Activated naive CD4-positive, alpha-beta T cell (primary cell): ENCODE results near the gene DCTN3.

Experiments
- DNase-seq, 4 experiments: peaks; one replicate each; lab custom pipeline; 2025; lab: John Stamatoyannopoulos, UW

DCTN3 gene

DNA sequence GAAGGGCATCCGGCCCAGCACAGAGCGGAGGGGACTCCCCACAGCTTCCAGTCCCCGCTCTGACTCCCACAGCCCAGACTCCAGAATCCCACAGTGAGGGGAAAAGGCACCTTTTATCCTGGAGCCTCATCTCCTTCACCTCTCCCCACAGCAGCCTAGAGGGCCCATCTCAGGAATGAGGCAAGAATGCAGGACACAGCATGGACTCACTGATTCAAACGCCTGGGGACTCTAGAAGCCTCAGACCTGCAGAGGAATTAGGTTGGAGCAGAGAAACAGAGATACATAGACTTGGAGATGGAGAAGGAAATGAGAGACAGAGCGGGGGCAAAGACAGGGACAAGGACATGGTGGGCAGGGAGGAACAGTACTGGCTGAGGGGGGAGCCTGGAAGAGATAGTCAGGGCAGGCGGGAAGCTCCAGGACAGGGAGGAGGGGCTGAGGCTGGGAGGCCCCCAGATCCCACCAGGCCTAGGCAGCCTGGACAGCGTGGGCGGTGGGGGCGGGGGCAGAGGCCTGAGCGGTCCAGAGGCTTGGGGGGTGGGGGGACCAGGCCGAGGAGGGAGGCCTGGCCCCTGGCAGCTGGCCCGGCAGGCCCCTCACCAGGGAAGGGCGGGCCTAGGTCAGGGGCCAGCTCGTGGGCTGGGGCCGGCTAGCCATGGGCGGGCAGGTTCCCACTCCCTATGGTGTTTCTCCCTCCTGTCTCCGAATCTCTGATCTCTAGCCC lies 46.5 kb downstream of the DCTN3 start:
- no peak for DNase-seq

DNA sequence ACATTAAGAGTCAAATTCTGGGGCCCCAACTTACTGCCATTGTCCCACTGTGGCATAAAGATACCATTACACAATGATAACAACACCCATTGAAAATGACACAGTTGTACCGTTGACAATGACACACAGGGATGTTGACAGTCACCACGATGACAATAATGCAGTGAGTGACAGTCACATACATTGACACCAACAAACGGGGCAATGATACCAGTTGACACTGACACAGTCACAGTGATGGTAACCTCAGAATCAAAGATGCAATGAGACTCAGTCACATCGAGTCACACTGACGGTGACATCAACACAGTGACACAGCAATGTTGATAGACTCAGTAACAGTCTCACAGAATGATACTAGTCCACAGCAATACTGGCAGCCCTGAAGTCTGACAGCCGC lies 47.7 kb downstream of the DCTN3 start:
- no peak for DNase-seq

DNA sequence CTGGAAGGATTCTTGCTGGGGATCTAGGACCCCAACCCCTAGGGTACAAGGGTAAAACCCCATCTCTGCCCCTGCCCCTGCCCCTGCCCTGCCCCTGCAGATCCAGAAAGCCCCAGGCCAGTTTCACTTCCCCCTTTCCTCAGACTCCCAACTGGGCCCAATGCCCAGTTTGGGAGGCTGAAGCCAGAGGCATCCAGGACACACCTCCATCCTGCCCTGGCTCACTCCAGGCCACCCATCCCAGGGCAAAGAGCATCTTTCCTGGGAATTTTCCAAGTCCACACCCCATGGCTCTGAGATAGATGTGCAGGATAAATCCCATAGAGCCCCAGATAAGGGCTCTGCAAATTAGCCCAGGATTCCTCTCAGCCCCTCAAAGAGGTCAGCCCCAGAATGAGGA lies 48.2 kb downstream of the DCTN3 start:
- DNase-seq = no peak

DNA sequence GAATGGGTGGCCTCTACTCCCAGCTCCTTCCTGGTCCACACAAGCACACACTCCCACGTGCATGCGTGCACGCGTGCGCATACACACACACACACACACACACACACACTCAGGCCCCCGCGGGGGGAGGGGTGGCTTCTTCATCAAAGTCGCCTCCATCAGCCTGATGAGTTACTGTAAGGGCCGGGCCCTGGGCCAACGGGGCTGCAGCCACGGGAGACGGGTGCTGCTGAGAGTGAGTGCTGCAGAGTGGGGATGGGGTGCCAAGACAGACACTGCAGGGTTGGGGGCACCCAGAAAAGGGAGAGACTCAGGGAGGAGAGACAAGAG lies 48.8 kb downstream of the DCTN3 start:
- no peak for DNase-seq

DNA sequence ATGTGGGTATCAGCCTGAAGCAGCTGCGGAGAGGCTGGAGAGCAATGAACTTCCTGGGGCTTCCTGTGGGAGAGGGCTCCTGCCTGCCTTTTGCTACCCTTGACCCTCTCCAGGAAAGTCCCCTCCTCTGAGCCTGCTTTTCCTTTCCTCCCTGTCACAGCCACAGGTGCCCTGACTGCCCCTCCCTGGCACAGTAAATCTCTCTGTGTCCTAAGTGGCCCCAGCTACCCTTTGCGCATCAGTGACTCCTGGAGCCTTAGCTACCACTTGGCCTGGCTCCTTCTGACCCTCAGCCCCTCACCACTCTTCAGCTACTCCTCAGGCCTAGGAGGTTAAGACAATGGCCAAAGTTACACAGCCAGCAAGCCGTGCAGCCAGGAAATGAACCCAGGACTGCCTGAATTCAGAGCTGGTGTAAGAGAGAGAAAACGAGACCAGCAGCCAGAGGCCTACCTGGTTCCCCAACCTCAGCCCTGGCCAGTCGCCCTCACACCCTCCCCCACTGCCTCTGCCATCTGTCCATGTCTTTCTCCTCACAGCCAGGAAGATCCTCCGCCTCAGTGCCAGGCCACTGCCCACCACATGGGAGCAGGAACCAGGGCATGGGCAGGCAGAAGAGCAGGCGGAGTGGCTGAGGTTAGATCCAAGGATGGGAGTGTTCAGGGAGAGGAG lies 49.4 kb downstream of the DCTN3 start:
- DNase-seq = no peak

DNA sequence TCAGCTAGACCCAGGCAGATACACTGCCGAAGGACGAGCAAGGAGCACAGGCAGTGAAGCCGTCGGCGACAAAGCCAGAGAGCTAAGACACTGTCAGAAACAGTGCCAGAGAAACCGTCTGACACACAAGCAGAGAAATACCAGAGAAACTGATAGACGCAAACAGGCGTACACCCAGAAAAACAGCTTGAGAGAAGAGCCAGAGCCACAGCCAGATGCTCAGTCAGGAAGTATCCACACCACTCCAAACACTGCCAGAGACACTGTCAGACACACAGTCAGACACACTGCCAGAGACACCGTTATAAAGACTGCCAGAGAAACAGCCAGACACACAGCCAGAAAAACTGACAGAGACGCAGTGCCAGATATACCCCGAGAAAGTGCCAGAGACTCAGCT lies 49.9 kb downstream of the DCTN3 start:
- DNase-seq = no peak

DNA sequence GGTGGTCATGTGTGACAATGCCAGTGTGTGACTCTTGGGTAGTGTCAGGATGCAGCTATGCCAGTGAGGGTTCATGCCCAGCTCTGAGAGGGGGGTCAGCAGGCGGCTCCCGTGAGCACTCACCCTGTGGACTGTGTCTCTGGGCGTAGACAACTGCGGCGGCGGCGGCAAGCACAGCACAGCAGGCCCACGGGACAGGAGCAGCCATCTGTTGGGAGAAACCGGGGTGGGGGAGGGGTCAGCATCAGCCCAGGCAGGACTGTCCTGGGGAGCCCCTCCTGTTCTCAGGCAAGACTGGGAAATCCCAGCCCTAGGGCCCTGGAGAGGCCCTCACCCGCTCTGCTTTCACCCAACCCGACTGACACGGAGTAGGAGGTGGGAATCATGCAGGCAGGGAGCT lies 51.5 kb downstream of the DCTN3 start:
- DNase-seq = no peak

DNA sequence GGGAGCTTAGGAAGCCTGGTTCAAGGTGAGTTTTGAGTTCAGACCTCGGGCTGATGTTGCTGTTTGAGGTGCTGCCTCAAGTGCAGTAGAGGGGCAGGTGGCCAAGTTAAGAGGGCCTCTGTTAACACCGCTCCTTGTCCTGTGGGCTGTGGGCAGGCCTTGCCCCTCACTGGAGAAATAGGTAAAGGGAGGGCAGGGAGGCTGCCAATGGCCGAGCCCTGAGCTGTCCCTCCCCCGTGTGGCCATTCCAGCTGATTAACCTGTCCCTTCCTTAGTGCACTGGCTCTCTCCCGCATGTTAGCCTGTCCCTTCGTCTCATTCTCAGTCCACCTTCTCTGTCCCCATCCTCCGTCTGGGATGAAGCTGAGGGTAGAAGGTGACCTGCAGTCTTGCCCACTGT lies 52.2 kb downstream of the DCTN3 start:
- no peak for DNase-seq

DNA sequence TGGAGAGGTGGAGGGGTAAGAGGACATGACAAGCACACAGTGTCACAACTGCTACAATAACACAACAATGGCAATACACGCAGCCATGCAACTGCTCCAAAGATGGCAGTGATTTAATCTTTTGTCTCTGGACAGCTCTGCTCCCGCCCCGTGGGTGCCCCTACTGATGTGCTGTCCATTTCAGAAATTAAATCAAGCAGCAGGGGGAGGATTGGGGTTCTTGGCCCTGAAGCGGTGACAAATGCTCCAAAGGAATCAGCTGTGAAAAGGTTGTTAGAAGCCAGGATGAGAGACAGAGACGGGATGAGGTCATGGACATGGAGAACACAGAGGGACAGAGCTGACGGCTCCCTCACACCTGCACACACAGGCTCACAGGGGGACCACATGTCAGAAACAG lies 53.3 kb downstream of the DCTN3 start:
- no peak for DNase-seq

DNA sequence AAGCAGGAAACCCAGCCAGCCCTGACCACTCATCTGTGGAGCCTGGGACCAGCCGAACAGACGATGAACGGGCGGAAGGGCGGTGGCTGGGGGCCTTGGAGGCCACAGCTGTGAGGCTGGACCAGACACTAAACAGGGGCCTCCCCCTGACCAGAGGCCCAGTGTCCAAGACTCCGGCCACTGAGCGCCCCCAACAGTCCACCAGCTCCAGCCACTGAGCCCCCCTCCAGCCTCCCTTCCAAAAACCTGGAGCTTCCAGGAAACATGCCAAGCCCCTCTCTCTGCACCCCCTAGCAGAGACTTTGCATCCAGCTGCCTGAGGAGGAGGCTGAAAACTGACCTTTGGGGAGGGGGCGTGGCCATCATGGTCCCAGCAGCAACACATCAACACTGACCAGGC lies 54.0 kb downstream of the DCTN3 start:
- no peak for DNase-seq

DNA sequence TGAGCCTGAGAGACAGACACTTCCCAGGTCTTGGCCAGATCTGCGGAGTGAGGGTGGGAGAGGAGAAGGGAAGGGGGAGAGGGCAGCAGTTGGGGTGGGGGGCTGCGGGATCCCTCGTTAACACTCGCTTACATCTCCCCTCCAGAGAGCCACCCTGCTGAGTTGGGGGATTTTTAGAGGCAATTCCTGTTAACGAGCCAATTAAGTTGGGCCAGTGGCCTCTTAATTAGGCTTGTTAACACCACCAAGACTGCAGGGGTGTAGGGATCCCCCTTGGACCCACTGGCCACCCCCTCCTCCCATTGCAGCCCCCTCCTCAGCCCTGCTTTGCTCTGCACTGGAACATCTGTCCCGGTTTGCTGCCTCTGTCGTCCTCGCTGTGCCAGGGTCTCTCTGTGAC lies 54.4 kb downstream of the DCTN3 start:
- no peak for DNase-seq

DNA sequence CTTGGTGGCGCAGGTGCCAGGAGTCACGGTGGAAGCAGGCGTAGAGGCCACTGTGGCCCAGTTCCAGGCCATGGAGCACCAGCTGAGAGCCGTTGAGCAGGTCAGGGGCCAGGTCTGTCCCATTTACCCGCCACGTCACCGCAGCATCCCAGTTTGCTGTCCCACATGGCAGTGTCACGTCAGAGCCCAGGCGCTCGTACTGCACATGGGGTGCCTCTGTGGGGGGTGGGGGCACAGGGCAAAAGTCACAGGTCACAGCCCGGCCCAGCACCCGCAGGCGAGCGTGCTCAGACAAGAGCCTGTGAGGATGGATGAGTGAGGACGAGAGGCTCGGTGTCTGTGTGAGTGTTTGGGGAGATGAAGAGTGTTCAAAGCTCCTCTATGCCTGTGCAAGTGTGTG lies 55.7 kb downstream of the DCTN3 start:
- DNase-seq = no peak
